Osteoblast (primary cell): ENCODE results near the gene MTNR1B. TPM values are rescaled to one million over a fixed set of nuclear protein-coding genes. Genes with fewer than 3 reads are reported as not detected.
A peak's percentile ranks its signal among the peaks of the same experiment; 100 is the strongest.

Experiments used
- DNase-seq: peaks from one replicate; pipeline ENCODE4 v3.0.0; 2011; ENCODE audit warnings: low spot score, mixed read lengths; ENCODE audit not compliant: insufficient read length; ENCODE audit errors: missing footprints
- H2AFZ ChIP-seq: 2 replicates; pipeline ENCODE4 v1.6.0; 2011; ENCODE audit warnings: mild to moderate bottlenecking, low read length
- H3K27ac ChIP-seq: 2 replicates; pipeline ENCODE4 v1.5.1; 2011; ENCODE audit warnings: mild to moderate bottlenecking, low read depth, low read length, moderate library complexity
- H3K27me3 ChIP-seq: 2 replicates; pipeline ENCODE4 v1.6.0; 2012; ENCODE audit warnings: mild to moderate bottlenecking, control low read depth, inconsistent platforms, low read length, moderate library complexity; ENCODE audit not compliant: insufficient read depth
- H3K36me3 ChIP-seq: 2 replicates; pipeline ENCODE4 v1.5.1; 2011; ENCODE audit warnings: mild to moderate bottlenecking, low read length, control low read depth, moderate library complexity; ENCODE audit not compliant: insufficient read depth
- H3K4me1 ChIP-seq: 2 replicates; pipeline ENCODE4 v1.5.1; 2011; ENCODE audit warnings: mild to moderate bottlenecking, low read length, control low read depth, moderate library complexity; ENCODE audit not compliant: insufficient read depth
- H3K4me2 ChIP-seq: 2 replicates; pipeline ENCODE4 v1.6.0; 2011; ENCODE audit warnings: mild to moderate bottlenecking, low read length; ENCODE audit not compliant: insufficient read depth
- H3K4me3 ChIP-seq: fragments of 200-600 bp; sonication (generic); 3 replicates; pipeline ENCODE4 v1.5.1; 2012; ENCODE audit warnings: mild to moderate bottlenecking, low read length, inconsistent platforms; ENCODE audit not compliant: insufficient read depth
- H3K79me2 ChIP-seq: 2 replicates; pipeline ENCODE4 v1.6.0; 2012; ENCODE audit warnings: mild to moderate bottlenecking, low read length, control low read depth, inconsistent platforms; ENCODE audit not compliant: insufficient read depth
- H3K9me3 ChIP-seq: 2 replicates; pipeline ENCODE4 v1.5.1; 2011; ENCODE audit warnings: low read depth, low read length, control low read depth
- H4K20me1 ChIP-seq: 2 replicates; pipeline ENCODE4 v1.6.0; 2012; ENCODE audit warnings: mild to moderate bottlenecking, low read length, control low read depth; ENCODE audit not compliant: insufficient read depth
- small RNA-seq: library from RNA; depleted of rRNA; stranded (forward); fragments of <200 nt; gene quantifications from one replicate; pipeline ENCODE3, GENCODE V24; 2012
- total RNA-seq: library from RNA; depleted of rRNA; stranded (reverse); fragments of >200 nt; gene quantifications from 2 replicates; pipeline ENCODE4 v1.2.3, GENCODE V29; 2012
- TF ChIP-seq, protein P1 (sequence below): IDR thresholded peaks from 2 replicates; pipeline ENCODE4 v1.5.1; 2011; ENCODE audit warnings: mild to moderate bottlenecking, low read depth, low read length, moderate library complexity; ENCODE audit errors: extremely low read depth

The MTNR1B gene
- total RNA-seq, 1 donor: not detected

DNA sequence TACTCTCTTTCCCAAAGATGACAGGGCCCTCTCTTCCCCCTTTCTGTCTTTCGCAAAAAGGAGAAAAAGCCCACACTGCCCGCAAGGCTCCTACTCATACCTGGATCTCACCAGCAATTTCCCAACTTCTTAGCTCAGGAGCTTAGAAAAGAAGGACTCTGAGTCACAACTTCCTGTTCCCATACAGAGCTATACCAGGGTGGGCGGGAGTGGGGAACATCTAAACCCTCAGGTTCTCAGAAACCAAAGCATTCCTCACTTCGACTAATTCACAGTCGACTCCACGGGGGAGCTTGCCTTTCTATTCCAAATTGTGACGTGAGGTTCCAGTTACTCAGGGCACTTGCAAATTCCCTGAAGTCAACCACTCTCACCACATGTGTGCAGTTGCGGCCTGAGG, 61.9 kb downstream of the MTNR1B start:
- no peak overlapping the region for H2AFZ ChIP-seq
- TF ChIP-seq, protein P1, sequence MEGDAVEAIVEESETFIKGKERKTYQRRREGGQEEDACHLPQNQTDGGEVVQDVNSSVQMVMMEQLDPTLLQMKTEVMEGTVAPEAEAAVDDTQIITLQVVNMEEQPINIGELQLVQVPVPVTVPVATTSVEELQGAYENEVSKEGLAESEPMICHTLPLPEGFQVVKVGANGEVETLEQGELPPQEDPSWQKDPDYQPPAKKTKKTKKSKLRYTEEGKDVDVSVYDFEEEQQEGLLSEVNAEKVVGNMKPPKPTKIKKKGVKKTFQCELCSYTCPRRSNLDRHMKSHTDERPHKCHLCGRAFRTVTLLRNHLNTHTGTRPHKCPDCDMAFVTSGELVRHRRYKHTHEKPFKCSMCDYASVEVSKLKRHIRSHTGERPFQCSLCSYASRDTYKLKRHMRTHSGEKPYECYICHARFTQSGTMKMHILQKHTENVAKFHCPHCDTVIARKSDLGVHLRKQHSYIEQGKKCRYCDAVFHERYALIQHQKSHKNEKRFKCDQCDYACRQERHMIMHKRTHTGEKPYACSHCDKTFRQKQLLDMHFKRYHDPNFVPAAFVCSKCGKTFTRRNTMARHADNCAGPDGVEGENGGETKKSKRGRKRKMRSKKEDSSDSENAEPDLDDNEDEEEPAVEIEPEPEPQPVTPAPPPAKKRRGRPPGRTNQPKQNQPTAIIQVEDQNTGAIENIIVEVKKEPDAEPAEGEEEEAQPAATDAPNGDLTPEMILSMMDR: no peak
- H3K4me2 ChIP-seq: no peak overlapping the region
- no peaks in the 10 kb centered on the region for H3K27me3 ChIP-seq
- H3K9me3 ChIP-seq: no peaks in the 10 kb centered on the region
- no peaks in the 10 kb centered on the region for H3K79me2 ChIP-seq
- H3K4me3 ChIP-seq: no peak overlapping the region
- no peak for DNase-seq
- no peaks in the 10 kb centered on the region for H3K36me3 ChIP-seq
- no peaks in the 10 kb centered on the region for H4K20me1 ChIP-seq
- H3K4me1 ChIP-seq: no peaks in the 10 kb centered on the region
- H3K27ac ChIP-seq: peak overlapping the region; percentile 14

Small RNA genes lying within 50 kb of the gene (small RNA-seq; reads per million reads assigned to genes)
- not detected for gene SNRPGP16

Other genes with a start within 250 kb of the MTNR1B start
- 18.1 and 26.5 TPM in 2 replicates for gene SLC36A4, start 228.3 kb downstream of the MTNR1B start, total RNA-seq